ENCODE results near the gene KCNH3.
"Not testable (repeated sequence)": the region's sequence is repeated elsewhere in the genome, so short reads cannot be mapped to it uniquely, and the experiment has no call there.

KCNH3 gene

DNA sequence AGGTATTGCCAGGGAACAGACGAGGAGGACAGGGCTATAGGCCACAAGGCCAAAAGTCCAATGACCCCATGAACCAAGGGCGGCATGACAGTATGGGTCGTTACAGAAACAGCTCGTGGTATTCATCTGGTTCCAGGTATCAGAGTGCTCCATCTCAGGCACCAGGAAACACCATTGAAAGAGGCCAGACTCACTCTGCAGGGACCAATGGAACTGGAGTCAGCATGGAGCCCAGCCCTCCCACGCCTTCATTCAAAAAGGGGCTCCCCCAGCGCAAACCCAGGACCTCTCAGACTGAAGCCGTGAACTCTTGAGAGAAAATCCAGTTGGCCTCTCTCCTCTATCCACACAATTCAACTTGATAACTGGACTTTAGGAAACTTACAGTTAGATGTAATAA is 12.9 kb upstream of the KCNH3 start:
- no peak for DNase-seq (ENCODE audit: low read depth)

- no peak for DNase-seq (ENCODE audit: low read depth)
Measured at GRCh38 chr12:49527361-49528130, 11.3 kb upstream of the KCNH3 start.

- no peak for DNase-seq (ENCODE audit: low read depth)
Measured at GRCh38 chr12:49529414-49529813, 9.4 kb upstream of the KCNH3 start.

- no peak for DNase-seq (ENCODE audit: low read depth)
Measured at GRCh38 chr12:49531745-49532144, 7.1 kb upstream of the KCNH3 start.

DNA sequence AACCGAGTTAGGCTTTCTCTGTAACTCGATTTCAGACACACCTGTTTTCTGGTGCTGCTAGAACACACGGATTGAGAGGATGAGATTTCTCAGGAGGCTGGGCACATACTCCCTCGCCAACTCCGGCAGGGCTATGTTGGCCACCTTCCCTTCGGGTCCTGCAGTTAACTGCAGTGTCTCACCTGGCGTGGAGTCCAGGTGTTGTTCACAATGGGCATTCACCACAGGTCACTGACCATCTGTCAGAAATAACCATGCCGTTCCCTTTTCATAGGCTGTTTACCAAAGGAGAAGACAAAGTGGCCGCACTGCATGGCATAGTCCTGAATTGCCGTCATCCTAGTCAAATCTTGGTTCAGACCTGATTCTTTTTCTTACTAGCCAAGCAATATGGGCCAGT is 5.5 kb upstream of the KCNH3 start:
- no peak for DNase-seq (ENCODE audit: low read depth)

GRCh38 chr12:49534122-49534521 is 4.7 kb upstream of the KCNH3 start:
- DNase-seq (ENCODE audit: low read depth) = not testable (repeated sequence)

DNA sequence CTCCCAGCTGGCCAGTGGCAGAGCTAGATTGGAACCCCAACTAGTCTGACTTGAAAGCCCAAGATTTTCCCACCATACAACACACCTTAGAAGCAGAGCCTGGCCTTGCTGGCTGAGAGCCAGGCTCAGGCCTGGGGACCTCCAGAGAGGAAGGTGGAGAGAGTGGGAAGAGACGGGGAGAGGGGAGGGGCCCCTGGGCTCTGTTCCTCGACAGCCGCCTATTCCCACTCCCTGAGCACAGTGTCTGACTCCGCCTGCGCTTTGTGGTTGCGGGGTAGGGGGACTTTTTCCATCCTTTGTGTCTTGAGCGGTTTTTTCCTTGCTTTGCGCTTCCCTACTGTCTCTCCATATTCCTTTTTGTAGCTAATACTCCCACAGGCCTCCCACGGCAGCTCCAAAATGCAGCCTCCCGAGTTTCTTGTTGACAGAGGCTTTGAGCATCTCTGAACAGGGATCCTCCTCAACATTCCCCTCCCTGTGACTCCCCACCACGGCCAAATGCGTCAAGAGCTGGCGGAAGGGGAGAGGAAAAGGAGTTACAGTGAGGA is 4.0 kb upstream of the KCNH3 start:
- DNase-seq (ENCODE audit: low read depth) = no peak

- DNase-seq (ENCODE audit: low read depth) = no peak
Measured at GRCh38 chr12:49535921-49536525, 2.8 kb upstream of the KCNH3 start.

GRCh38 chr12:49536526-49537071 is 2.2 kb upstream of the KCNH3 start:
- no peak for DNase-seq (ENCODE audit: low read depth)

- DNase-seq (ENCODE audit: low read depth) = no peak
Measured at GRCh38 chr12:49537231-49537751, 1.5 kb upstream of the KCNH3 start.

GRCh38 chr12:49537752-49538509 is 899 bp upstream of the KCNH3 start:
- peak; percentile 14 for DNase-seq (ENCODE audit: low read depth)

GRCh38 chr12:49539406-49540228 is 787 bp downstream of the KCNH3 start:
- no peak for DNase-seq (ENCODE audit: low read depth)

DNA sequence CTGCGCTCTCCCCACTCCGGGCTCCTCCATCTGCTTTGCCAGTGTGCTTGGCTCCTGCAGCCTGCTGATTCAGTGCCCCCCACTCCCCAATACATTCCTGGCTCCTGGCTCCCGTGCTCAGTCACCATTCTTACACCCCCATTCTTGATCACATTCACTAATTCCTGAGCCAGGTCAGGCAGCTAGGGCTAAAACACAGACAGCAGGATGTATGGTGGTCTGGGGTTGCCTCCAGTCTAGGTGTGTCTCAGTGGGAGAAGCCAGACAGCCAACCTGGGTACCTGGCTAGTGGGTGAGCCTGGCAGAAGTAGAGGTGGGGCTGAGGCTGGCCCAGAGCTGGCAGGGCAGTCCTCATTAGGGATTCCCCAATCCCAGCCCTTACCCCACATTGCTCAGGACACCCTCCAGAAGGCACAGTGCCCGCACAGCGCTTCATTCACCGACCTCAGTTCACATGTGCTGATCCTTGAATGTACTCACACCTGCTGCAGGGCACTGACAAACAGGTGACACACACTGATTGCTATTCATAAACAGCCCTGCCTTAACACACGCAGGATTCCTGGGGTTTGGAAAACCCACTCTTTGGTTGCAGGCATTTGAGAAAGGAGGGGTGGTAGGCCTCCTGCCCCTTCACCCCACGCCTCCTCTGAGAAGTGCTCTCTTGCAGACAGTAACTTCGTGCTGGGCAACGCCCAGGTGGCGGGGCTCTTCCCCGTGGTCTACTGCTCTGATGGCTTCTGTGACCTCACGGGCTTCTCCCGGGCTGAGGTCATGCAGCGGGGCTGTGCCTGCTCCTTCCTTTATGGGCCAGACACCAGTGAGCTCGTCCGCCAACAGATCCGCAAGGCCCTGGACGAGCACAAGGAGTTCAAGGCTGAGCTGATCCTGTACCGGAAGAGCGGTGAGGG is 1.7 kb downstream of the KCNH3 start:
- DNase-seq (ENCODE audit: low read depth) = no peak

DNA sequence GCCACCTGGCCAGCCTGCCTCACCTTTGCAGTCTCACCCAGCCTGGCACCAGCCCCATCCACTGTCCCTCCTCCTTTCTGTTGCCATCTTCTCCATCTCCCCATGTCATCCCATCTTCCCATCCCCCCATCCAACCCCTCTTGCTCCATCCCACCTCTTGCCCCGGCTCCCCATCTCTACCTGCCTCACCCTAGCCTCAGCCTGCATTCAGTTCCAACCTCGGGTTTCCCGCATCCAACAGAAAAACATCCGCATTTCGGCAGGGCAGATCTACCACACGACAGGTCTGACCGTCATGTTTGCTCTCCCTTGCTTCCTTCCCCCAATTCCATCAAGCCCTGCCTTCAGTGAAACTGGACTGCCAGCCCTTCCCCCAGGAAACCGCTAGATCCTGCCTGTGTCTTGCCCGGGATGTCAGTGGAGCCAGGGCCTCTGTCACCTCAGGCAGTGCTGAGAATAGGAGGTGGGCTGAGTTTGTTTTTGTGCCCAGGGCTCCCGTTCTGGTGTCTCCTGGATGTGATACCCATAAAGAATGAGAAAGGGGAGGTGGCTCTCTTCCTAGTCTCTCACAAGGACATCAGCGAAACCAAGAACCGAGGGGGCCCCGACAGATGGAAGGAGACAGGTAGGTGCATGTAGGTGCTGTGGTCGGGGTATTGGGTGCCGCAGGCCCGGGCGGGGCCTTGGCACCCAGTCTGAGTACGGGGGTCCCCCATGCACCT is 2.5 kb downstream of the KCNH3 start:
- no peak for DNase-seq (ENCODE audit: low read depth)

- no peak for DNase-seq (ENCODE audit: low read depth)
Measured at GRCh38 chr12:49541911-49542505, 3.2 kb downstream of the KCNH3 start.

DNA sequence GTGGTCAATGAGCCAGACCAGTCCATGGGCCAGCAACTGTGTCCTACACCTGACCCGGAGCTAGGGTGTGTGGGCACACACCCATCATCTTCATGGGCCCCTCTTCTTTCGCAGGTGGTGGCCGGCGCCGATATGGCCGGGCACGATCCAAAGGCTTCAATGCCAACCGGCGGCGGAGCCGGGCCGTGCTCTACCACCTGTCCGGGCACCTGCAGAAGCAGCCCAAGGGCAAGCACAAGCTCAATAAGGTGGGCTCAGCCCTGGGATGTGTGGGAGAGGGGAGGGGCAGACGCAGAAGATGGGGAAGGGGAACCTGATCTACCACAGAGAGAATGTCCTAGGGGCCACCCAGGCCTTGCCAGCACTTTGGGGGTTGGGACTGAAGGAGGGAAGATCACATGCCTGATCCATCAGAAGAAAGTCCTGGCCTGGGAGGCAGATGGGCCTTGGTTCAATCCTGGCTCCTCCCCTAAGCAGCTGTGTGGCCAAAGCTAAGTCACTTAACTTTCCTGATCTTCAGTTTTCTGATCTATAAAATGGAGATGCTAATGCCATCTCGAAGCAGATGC is 3.8 kb downstream of the KCNH3 start:
- no peak for DNase-seq (ENCODE audit: low read depth)

DNA sequence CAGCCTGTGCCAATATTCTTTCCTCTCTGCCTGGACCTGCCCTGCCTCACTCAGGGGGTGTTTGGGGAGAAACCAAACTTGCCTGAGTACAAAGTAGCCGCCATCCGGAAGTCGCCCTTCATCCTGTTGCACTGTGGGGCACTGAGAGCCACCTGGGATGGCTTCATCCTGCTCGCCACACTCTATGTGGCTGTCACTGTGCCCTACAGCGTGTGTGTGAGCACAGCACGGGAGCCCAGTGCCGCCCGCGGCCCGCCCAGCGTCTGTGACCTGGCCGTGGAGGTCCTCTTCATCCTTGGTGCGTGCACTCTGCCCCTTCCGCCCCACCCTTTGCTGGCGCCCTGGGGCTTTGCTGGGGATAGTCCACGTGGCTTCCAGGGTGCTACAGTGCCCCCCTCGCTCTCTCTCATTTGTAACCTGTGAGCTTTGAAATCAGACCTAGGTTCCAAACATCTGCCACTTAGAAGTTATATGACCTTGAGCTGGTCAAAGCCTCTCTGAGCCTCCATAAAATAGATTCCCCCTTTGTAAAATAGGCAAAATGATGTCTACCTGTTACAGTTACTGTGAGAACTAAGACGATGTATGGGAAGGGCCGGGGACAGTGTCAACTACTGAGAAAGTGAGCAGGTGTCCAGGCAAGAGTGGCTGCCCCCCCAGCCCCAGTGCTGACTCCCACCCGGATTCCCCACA is 4.5 kb downstream of the KCNH3 start:
- no peak for DNase-seq (ENCODE audit: low read depth)
